ENCODE results near the gene ZNF423.

DNA sequence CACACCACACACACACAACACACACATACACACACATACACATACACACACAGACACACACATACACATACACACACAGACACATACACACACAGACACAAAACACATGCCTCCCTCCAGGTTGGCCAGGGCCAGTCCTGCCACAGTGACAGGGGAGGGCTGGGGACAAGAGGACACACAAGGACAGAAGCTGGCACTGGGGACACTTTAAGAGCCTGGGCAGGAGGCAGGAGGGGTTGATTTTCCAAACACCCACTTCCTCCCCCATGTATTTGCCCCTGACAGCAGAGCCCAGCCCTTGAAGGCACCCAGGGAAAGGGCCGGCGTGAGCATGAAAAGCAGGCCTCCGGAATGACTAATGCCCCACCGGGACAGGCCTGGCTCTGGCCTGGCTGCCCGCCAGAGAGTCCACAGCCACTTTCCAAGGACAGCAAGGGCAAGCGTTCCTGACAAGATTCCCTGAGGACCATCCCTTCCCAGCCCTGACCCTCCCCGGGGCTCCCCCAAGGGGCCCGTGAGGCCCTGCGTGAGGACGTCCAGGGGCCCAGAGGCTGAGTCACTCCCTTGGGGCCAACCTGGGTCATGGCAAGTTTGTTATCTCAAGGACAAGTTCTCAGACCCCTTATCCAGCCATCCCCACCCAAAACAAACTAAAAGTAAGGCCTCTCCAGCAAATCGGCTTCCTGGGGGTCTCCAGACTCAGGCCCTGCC lies 235.6 kb downstream of the ZNF423 start:
- no peak for TF ChIP-seq POLR2A (IDR thresholded peaks at IDR 0.05)
- TF ChIP-seq, protein P1, sequence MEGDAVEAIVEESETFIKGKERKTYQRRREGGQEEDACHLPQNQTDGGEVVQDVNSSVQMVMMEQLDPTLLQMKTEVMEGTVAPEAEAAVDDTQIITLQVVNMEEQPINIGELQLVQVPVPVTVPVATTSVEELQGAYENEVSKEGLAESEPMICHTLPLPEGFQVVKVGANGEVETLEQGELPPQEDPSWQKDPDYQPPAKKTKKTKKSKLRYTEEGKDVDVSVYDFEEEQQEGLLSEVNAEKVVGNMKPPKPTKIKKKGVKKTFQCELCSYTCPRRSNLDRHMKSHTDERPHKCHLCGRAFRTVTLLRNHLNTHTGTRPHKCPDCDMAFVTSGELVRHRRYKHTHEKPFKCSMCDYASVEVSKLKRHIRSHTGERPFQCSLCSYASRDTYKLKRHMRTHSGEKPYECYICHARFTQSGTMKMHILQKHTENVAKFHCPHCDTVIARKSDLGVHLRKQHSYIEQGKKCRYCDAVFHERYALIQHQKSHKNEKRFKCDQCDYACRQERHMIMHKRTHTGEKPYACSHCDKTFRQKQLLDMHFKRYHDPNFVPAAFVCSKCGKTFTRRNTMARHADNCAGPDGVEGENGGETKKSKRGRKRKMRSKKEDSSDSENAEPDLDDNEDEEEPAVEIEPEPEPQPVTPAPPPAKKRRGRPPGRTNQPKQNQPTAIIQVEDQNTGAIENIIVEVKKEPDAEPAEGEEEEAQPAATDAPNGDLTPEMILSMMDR (IDR thresholded peaks at IDR 0.05) = no peak

Data from lower leg skin (tissue), 3 donors.